Measurements from ENCODE around the gene MS4A18. TPM values are rescaled to one million over a fixed set of nuclear protein-coding genes. Genes with fewer than 3 reads are reported as not detected.

Gene MS4A18
- total and polyA plus RNA-seq, 2 experiments from 2014 or later, result not detected

DNA sequence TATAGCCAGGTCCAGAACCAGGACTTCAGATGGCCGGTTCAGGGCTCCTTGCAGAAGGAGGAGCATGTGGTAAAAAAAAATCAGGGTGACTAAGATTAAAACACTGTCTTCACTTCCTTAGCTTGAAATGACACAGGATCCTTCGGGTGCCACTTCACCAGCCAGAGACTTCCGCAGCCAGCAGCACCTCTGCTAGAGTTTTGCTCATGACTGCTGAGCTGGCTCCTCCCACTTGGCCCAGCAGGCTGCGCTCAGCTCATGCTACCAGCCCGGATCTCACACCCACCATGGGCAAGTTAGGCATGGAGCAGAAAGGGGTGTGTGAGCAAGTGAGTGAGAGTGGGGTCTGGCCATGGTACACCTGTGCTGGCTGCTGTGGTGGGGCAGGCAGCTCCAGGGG is 6.6 kb upstream of the MS4A18 start:
- Histone ChIP-seq H3K4me2 (no peak overlapping the region), H3K27ac (peak overlapping the region; percentile 86), H3K4me1 (ENCODE audit: insufficient read depth) (peaks cover 5% of the 10 kb centered on the region), H2AFZ (no peak overlapping the region), H3K9me3 (ENCODE audit: low read depth) (no peaks in the 10 kb centered on the region), H4K20me1 (ENCODE audit: insufficient read depth, poor library complexity, severe bottlenecking) (no peaks in the 10 kb centered on the region), H3K9me2 (replicated peaks; ENCODE audit: insufficient read depth) (no peaks in the 10 kb centered on the region), H3K36me3 (replicated peaks; ENCODE audit: insufficient read depth, low read depth) (no peaks in the 10 kb centered on the region), H3K4me3 (no peak overlapping the region), H3K79me2 (no peaks in the 10 kb centered on the region), H3K27me3 (no peaks in the 10 kb centered on the region)
- DNase-seq (ENCODE audit: low spot score), result no peak
- TF ChIP-seq, protein P1, sequence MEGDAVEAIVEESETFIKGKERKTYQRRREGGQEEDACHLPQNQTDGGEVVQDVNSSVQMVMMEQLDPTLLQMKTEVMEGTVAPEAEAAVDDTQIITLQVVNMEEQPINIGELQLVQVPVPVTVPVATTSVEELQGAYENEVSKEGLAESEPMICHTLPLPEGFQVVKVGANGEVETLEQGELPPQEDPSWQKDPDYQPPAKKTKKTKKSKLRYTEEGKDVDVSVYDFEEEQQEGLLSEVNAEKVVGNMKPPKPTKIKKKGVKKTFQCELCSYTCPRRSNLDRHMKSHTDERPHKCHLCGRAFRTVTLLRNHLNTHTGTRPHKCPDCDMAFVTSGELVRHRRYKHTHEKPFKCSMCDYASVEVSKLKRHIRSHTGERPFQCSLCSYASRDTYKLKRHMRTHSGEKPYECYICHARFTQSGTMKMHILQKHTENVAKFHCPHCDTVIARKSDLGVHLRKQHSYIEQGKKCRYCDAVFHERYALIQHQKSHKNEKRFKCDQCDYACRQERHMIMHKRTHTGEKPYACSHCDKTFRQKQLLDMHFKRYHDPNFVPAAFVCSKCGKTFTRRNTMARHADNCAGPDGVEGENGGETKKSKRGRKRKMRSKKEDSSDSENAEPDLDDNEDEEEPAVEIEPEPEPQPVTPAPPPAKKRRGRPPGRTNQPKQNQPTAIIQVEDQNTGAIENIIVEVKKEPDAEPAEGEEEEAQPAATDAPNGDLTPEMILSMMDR (IDR thresholded peaks at IDR 0.05; ENCODE audit: poor library complexity), result no peak
- TF ChIP-seq EZH2 (IDR thresholded peaks at IDR 0.05; ENCODE audit: borderline replicate concordance) (no peak), EZH2phosphoT487 (IDR thresholded peaks at IDR 0.05; ENCODE audit: low read depth, severe bottlenecking, unreplicated experiment) (no peak)
- WGBS (ENCODE audit: low lambda C conversion rate, missing lambda C conversion rate), result 89% methylated on average over 5 of the region's 5 CpGs

DNA sequence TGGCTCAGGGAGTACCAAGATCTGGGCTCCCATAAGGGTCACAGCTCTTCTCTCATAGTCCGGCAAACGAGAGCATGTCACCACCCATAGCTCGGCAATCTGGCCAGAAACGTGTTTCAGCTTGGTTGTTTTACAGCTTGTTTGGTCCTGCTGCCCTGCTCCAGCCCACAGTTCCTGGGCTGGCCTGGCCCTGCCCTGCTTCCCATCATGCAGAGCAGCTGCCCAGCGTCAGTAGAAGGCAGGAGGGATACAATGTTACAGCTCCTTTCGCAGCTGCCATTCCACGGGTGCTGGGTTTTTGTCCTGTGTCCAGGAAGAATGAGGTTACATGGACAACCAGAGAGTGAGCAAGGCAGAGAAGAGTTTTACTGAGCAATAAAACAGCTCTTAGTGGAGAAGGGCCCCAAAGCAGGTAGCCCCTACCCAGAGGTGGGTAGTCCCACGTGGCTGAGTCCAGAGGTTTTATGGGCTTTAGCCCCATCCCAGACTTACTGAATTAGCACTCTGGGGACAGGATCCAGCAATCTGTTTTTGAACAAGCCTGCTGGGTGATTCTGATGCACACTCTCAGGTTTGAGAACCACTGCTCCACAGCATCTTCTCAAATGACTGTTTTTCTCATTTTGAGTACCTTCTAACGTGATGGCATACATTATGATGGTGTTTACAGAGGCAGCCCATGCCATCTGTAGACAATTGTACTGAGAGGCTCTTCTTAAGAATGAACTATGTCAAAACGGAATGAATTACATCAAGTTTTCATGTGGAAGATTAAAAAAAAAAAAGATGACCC is 5.8 kb upstream of the MS4A18 start:
- Histone ChIP-seq H3K27me3 (no peaks in the 10 kb centered on the region), H3K9me3 (ENCODE audit: low read depth) (no peaks in the 10 kb centered on the region), H4K20me1 (ENCODE audit: insufficient read depth, poor library complexity, severe bottlenecking) (no peaks in the 10 kb centered on the region), H2AFZ (no peak overlapping the region), H3K36me3 (replicated peaks; ENCODE audit: insufficient read depth, low read depth) (no peaks in the 10 kb centered on the region), H3K4me3 (no peak overlapping the region), H3K4me2 (no peak overlapping the region), H3K9me2 (replicated peaks; ENCODE audit: insufficient read depth) (no peaks in the 10 kb centered on the region), H3K79me2 (no peaks in the 10 kb centered on the region), H3K4me1 (ENCODE audit: insufficient read depth) (peaks cover 5% of the 10 kb centered on the region), H3K27ac (peak overlapping the region; percentile 86)
- TF ChIP-seq, protein P1 (IDR thresholded peaks at IDR 0.05; ENCODE audit: poor library complexity), result no peak
- TF ChIP-seq EZH2phosphoT487 (IDR thresholded peaks at IDR 0.05; ENCODE audit: low read depth, severe bottlenecking, unreplicated experiment) (no peak), EZH2 (IDR thresholded peaks at IDR 0.05; ENCODE audit: borderline replicate concordance) (no peak)
- peak; percentile 27 for DNase-seq (ENCODE audit: low spot score)
- WGBS (ENCODE audit: low lambda C conversion rate, missing lambda C conversion rate), result 47% methylated on average over 10 of the region's 10 CpGs

DNA sequence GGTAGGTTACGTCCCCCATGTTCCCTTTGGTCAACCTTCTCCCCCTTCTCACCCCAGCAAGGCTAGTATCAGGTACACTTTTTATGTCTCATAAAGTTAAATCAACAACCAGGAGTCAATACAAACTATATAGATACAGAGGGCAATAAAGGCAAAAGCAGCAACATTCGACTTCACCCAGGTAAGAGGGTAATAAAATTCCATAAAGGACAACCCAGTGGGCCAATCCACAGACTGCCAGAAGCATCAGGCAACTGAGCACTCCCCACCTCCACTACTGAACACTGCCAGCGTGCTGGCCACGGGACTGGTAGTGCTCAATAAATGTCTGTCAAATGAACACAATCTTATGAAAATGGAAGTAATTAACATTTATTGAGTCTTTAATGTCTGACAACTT is 5.1 kb upstream of the MS4A18 start:
- Histone ChIP-seq H3K4me1 (ENCODE audit: insufficient read depth) (peaks cover 5% of the 10 kb centered on the region), H3K27ac (peak overlapping the region; percentile 75), H3K9me3 (ENCODE audit: low read depth) (no peaks in the 10 kb centered on the region), H3K36me3 (replicated peaks; ENCODE audit: insufficient read depth, low read depth) (no peaks in the 10 kb centered on the region), H3K27me3 (no peaks in the 10 kb centered on the region), H2AFZ (no peak overlapping the region), H3K4me2 (no peak overlapping the region), H4K20me1 (ENCODE audit: insufficient read depth, poor library complexity, severe bottlenecking) (no peaks in the 10 kb centered on the region), H3K79me2 (no peaks in the 10 kb centered on the region), H3K9me2 (replicated peaks; ENCODE audit: insufficient read depth) (no peaks in the 10 kb centered on the region), H3K4me3 (no peak overlapping the region)
- 70% methylated on average over 4 of the region's 4 CpGs for WGBS (ENCODE audit: low lambda C conversion rate, missing lambda C conversion rate)
- TF ChIP-seq EZH2 (IDR thresholded peaks at IDR 0.05; ENCODE audit: borderline replicate concordance), result no peak
- TF ChIP-seq, protein P1 (IDR thresholded peaks at IDR 0.05; ENCODE audit: poor library complexity), result no peak
- no peak for TF ChIP-seq EZH2phosphoT487 (IDR thresholded peaks at IDR 0.05; ENCODE audit: low read depth, severe bottlenecking, unreplicated experiment)
- peak; percentile 47 for DNase-seq (ENCODE audit: low spot score)
